CD4-positive, CD25-positive, alpha-beta regulatory T cell (primary cell): ENCODE measurements around the gene CDH13. TPM values are rescaled to one million over a fixed set of nuclear protein-coding genes. Genes with fewer than 3 reads are reported as not detected.
"Not testable (repeated sequence)": the region's sequence is repeated elsewhere in the genome, so short reads cannot be mapped to it uniquely, and the experiment has no call there.

Experiments used
- ATAC-seq, 2 donors: fragments of 150-1000 bp; cut with Tn5 transposase; one replicate each; pipeline ENCODE4 v1.10.0; 2021; ENCODE audit warnings: low read depth in 2 of 2, moderate number of reproducible peaks in 2 of 2, moderate library complexity in 1 of 2
- DNase-seq, 3 donors: peaks; one replicate each; pipeline versions ENCODE4 v3.0.0 to v3.0.0-alpha.2; 2012 to 2022; ENCODE audit warnings: mixed read lengths in 1 of 3
- H3K27ac ChIP-seq: one replicate; pipeline ENCODE4 v1.7.0; 2013; ENCODE audit warnings: mild to moderate bottlenecking, low read length; ENCODE audit not compliant: insufficient read depth, poor library complexity, severe bottlenecking
- H3K27me3 ChIP-seq: one replicate; pipeline ENCODE4 v1.7.0; 2013; ENCODE audit warnings: low read length; ENCODE audit not compliant: control insufficient read depth, insufficient read depth
- H3K36me3 ChIP-seq: one replicate; pipeline ENCODE4 v1.7.0; 2013; ENCODE audit warnings: mild to moderate bottlenecking, low read length, moderate library complexity; ENCODE audit not compliant: control insufficient read depth, insufficient read depth
- H3K4me1 ChIP-seq: 2 replicates; pipeline ENCODE4 v1.7.0; 2013; ENCODE audit warnings: mild to moderate bottlenecking, low read length; ENCODE audit not compliant: insufficient read depth, control insufficient read depth, poor library complexity, severe bottlenecking
- H3K4me3 ChIP-seq: one replicate; pipeline ENCODE4 v1.7.0; 2013; ENCODE audit warnings: low read depth, mild to moderate bottlenecking, low read length, moderate library complexity
- H3K9me3 ChIP-seq, 2 experiments: 1 replicate in 1 of 2; 2 replicates in 1 of 2; pipeline ENCODE4 v1.7.0; 2013; ENCODE audit warnings: low read length in 2 of 2, mild to moderate bottlenecking in 1 of 2, moderate library complexity in 1 of 2; ENCODE audit not compliant: control insufficient read depth in 2 of 2
- H3K27ac Mint-ChIP-seq, 3 donors: one replicate each; pipeline ENCODE4 v1.8.0; 2020 to 2022; ENCODE audit warnings: mild to moderate bottlenecking in 3 of 3, mixed read lengths in 3 of 3, moderate library complexity in 2 of 3
- H3K27me3 Mint-ChIP-seq: one replicate; pipeline ENCODE4 v1.8.0; 2022; ENCODE audit warnings: mild to moderate bottlenecking, mixed read lengths
- H3K36me3 Mint-ChIP-seq: one replicate; pipeline ENCODE4 v1.8.0; 2020; ENCODE audit warnings: mixed read lengths
- H3K4me1 Mint-ChIP-seq, 4 donors: one replicate each; pipeline ENCODE4 v1.8.0; 2020 to 2022; ENCODE audit warnings: mixed read lengths in 4 of 4, mild to moderate bottlenecking in 1 of 4
- H3K4me3 Mint-ChIP-seq, 4 donors: one replicate each; pipeline ENCODE4 v1.8.0; 2020 to 2022; ENCODE audit warnings: mild to moderate bottlenecking in 4 of 4, mixed read lengths in 4 of 4, moderate library complexity in 3 of 4
- H3K9me3 Mint-ChIP-seq, 7 donors: one replicate each; pipeline ENCODE4 v1.8.0; 2020 to 2022; ENCODE audit warnings: mixed read lengths in 7 of 7, mild to moderate bottlenecking in 3 of 7, moderate library complexity in 2 of 7
- polyA plus RNA-seq, 4 donors: library from polyadenylated mRNA; unstranded; fragments of 300-500 nt; fragmentation: Illumina TruSeq; gene quantifications; one replicate each; pipeline ENCODE4 v1.2.3, GENCODE V29; 2021
- total RNA-seq: library from RNA; stranded (reverse); gene quantifications from one replicate; pipeline ENCODE4 v1.2.3, GENCODE V29; 2022

Gene CDH13
- total and polyA plus RNA-seq, 5 donors from 2014 or later = not detected

- DNase-seq, ATAC-seq, H3K27ac Mint-ChIP-seq, H3K4me3 ChIP-seq, H3K27ac ChIP-seq, H3K36me3 ChIP-seq, H3K4me1 Mint-ChIP-seq, H3K27me3 ChIP-seq, H3K36me3 Mint-ChIP-seq, H3K4me1 ChIP-seq, H3K9me3 ChIP-seq, H3K27me3 Mint-ChIP-seq, H3K4me3 Mint-ChIP-seq: not testable (repeated sequence)
- H3K9me3 Mint-ChIP-seq = peaks cover 0 to 15% (median 7%) of the 10 kb centered on the region in 7 donors
Measured at GRCh38 chr16:82933933-82934332, 307.2 kb downstream of the CDH13 start.

GRCh38 chr16:82935766-82936165 is 309.0 kb downstream of the CDH13 start:
- no peak overlapping the region for H3K4me3 ChIP-seq
- DNase-seq = no peak
- no peak overlapping the region for H3K27ac ChIP-seq
- Mint-ChIP-seq H3K9me3 (peaks cover 0 to 15% (median 7%) of the 10 kb centered on the region in 7 donors), H3K36me3 (peaks cover 4% of the 10 kb centered on the region), H3K4me1 (no peaks in the 10 kb centered on the region), H3K27me3 (no peaks in the 10 kb centered on the region), H3K27ac (no peak overlapping the region), H3K4me3 (no peak overlapping the region)
- no peaks in the 10 kb centered on the region for H3K36me3 ChIP-seq
- no peaks in the 10 kb centered on the region for H3K9me3 ChIP-seq
- no peaks in the 10 kb centered on the region for H3K4me1 ChIP-seq
- no peaks in the 10 kb centered on the region for H3K27me3 ChIP-seq
- no peak for ATAC-seq

GRCh38 chr16:82936941-82937551 is 310.3 kb downstream of the CDH13 start:
- Histone ChIP-seq H3K36me3 (no peaks in the 10 kb centered on the region), H3K27ac (no peak overlapping the region), H3K4me3 (no peak overlapping the region), H3K9me3 (no peaks in the 10 kb centered on the region), H3K4me1 (no peaks in the 10 kb centered on the region), H3K27me3 (no peaks in the 10 kb centered on the region)
- DNase-seq (no peak), ATAC-seq (no peak)
- Mint-ChIP-seq H3K4me3 (no peak overlapping the region), H3K27ac (no peak overlapping the region), H3K27me3 (no peaks in the 10 kb centered on the region), H3K36me3 (peaks cover 4% of the 10 kb centered on the region), H3K4me1 (no peaks in the 10 kb centered on the region), H3K9me3 (peaks cover 0 to 10% (median 4%) of the 10 kb centered on the region in 7 donors)

GRCh38 chr16:82937926-82938520 is 311.3 kb downstream of the CDH13 start:
- DNase-seq (no peak), ATAC-seq (no peak)
- Histone ChIP-seq H3K27me3 (no peaks in the 10 kb centered on the region), H3K9me3 (no peaks in the 10 kb centered on the region), H3K27ac (no peak overlapping the region), H3K4me3 (no peak overlapping the region), H3K4me1 (no peaks in the 10 kb centered on the region), H3K36me3 (no peaks in the 10 kb centered on the region)
- no peak overlapping the region for H3K4me3 Mint-ChIP-seq
- no peak overlapping the region for H3K27ac Mint-ChIP-seq
- no peaks in the 10 kb centered on the region for H3K4me1 Mint-ChIP-seq
- H3K36me3 Mint-ChIP-seq = peaks cover 2% of the 10 kb centered on the region
- H3K9me3 Mint-ChIP-seq = peaks cover 0 to 9% (median 1%) of the 10 kb centered on the region in 7 donors
- H3K27me3 Mint-ChIP-seq = no peaks in the 10 kb centered on the region

GRCh38 chr16:82943371-82943770 is 316.6 kb downstream of the CDH13 start:
- no peaks in the 10 kb centered on the region for H3K27me3 Mint-ChIP-seq
- ATAC-seq = no peak

GRCh38 chr16:82945420-82946101 is 318.8 kb downstream of the CDH13 start:
- ATAC-seq (no peak), DNase-seq (no peak)
- H3K27ac ChIP-seq = no peak overlapping the region
- Mint-ChIP-seq H3K27ac (no peak overlapping the region), H3K9me3 (peaks cover 0 to 5% (median 0%) of the 10 kb centered on the region in 7 donors), H3K4me1 (peaks cover 0 to 2% (median 0%) of the 10 kb centered on the region in 4 donors), H3K36me3 (no peaks in the 10 kb centered on the region), H3K27me3 (no peaks in the 10 kb centered on the region), H3K4me3 (no peak overlapping the region)
- no peaks in the 10 kb centered on the region for H3K4me1 ChIP-seq
- no peaks in the 10 kb centered on the region for H3K27me3 ChIP-seq
- no peaks in the 10 kb centered on the region for H3K9me3 ChIP-seq
- H3K36me3 ChIP-seq = no peaks in the 10 kb centered on the region
- H3K4me3 ChIP-seq = no peak overlapping the region

More at GRCh38 chr16:82943371-82943770, 316.6 kb downstream of the CDH13 start:
- Histone ChIP-seq H3K4me3 (no peak overlapping the region), H3K27ac (no peak overlapping the region), H3K4me1 (no peaks in the 10 kb centered on the region), H3K36me3 (no peaks in the 10 kb centered on the region), H3K27me3 (no peaks in the 10 kb centered on the region), H3K9me3 (no peaks in the 10 kb centered on the region)
- peaks cover 0 to 2% (median 0%) of the 10 kb centered on the region in 4 donors for H3K4me1 Mint-ChIP-seq
- no peak for DNase-seq
- no peak overlapping the region for H3K27ac Mint-ChIP-seq
- no peak overlapping the region for H3K4me3 Mint-ChIP-seq
- no peaks in the 10 kb centered on the region for H3K36me3 Mint-ChIP-seq
- peaks cover 0 to 5% (median 0%) of the 10 kb centered on the region in 7 donors for H3K9me3 Mint-ChIP-seq

GRCh38 chr16:82947698-82948097 is 320.9 kb downstream of the CDH13 start:
- no peak for DNase-seq
- Mint-ChIP-seq H3K4me3 (no peak overlapping the region), H3K4me1 (peaks cover 0 to 2% (median 0%) of the 10 kb centered on the region in 4 donors), H3K36me3 (no peaks in the 10 kb centered on the region), H3K27ac (no peak overlapping the region), H3K27me3 (no peaks in the 10 kb centered on the region), H3K9me3 (peaks cover 0 to 5% (median 0%) of the 10 kb centered on the region in 7 donors)
- Histone ChIP-seq H3K4me1 (no peaks in the 10 kb centered on the region), H3K36me3 (no peaks in the 10 kb centered on the region), H3K27ac (no peak overlapping the region), H3K9me3 (no peaks in the 10 kb centered on the region), H3K27me3 (no peaks in the 10 kb centered on the region), H3K4me3 (no peak overlapping the region)
- no peak for ATAC-seq
